GM21528 (cell line): ENCODE data around the gene ALPK3.
"Not testable (repeated sequence)": the region's sequence is repeated elsewhere in the genome, so short reads cannot be mapped to it uniquely, and the experiment has no call there.

Experiments used
- ATAC-seq: cut with Tn5 transposase; IDR thresholded peaks from one replicate; pipeline ENCODE4 v1.9.1; 2021; ENCODE audit warnings: mild to moderate bottlenecking, moderate library complexity; ENCODE audit not compliant: unreplicated experiment, low FRiP score

Gene ALPK3

GRCh38 chr15:84868037-84868880 is 51.1 kb downstream of the ALPK3 start:
- no peak for ATAC-seq

GRCh38 chr15:84869510-84869909 is 52.4 kb downstream of the ALPK3 start:
- ATAC-seq, result no peak

GRCh38 chr15:84871428-84871985 is 54.4 kb downstream of the ALPK3 start:
- no peak for ATAC-seq

- no peak for ATAC-seq
Observed at GRCh38 chr15:84872009-84872910, 55.1 kb downstream of the ALPK3 start.

- ATAC-seq, result no peak
Observed at GRCh38 chr15:84873997-84874396, 56.8 kb downstream of the ALPK3 start.

DNA sequence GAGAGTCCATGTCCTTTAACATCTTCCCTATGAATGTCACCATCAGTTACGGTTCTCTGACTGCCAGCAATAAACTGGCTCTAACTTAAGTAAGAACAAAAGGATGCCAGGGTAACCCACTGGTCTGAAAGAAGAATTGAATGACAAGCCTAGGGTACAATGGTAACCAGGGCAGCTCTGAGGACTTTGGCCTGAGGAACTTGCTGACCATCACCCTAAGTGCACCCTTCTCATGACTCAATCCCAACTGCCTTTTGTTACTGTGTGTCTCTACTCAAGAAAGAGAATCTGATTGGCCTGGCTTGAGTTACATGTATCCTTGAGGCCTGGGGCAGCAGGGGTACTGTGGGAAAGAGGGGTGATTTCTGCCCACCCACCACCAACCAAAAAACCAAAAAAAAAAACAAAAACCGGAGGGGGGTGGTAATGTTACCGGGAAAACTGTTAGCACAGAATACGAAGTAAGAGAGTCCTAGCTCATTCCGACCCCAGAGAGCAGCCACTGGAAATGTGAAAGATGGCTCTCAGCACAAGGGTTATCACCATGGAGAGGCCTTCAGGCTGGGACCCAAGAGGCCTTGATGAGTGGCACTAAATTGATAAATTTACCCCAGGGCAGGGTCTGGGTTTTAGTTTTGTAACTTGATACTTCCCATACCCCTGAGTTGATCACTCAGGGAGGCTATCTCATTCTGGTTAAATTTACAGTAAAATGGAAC is 58.0 kb downstream of the ALPK3 start:
- ATAC-seq, result no peak

DNA sequence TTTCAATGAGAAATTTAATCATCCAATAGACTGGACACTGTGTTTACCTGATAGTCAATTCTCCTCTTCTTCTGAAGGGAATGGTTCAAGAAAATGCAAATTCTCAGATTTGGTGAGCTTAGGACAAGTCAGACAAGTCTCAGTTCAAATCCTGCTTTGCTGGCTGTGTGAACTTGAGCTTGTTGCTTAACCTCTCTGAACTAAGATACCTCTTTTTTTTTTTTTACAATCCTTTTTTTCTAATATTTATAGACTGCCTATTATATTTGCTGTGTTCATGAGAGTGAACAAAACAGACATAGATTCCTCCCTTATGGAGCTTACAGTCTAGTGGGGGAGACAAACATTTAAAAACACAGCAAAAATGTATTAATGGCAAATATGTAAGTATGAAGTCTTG is 59.1 kb downstream of the ALPK3 start:
- no peak for ATAC-seq

- ATAC-seq, result not testable (repeated sequence)
Observed at GRCh38 chr15:84877701-84878100, 60.5 kb downstream of the ALPK3 start.

GRCh38 chr15:84878504-84878903 is 61.3 kb downstream of the ALPK3 start:
- ATAC-seq, result no peak

DNA sequence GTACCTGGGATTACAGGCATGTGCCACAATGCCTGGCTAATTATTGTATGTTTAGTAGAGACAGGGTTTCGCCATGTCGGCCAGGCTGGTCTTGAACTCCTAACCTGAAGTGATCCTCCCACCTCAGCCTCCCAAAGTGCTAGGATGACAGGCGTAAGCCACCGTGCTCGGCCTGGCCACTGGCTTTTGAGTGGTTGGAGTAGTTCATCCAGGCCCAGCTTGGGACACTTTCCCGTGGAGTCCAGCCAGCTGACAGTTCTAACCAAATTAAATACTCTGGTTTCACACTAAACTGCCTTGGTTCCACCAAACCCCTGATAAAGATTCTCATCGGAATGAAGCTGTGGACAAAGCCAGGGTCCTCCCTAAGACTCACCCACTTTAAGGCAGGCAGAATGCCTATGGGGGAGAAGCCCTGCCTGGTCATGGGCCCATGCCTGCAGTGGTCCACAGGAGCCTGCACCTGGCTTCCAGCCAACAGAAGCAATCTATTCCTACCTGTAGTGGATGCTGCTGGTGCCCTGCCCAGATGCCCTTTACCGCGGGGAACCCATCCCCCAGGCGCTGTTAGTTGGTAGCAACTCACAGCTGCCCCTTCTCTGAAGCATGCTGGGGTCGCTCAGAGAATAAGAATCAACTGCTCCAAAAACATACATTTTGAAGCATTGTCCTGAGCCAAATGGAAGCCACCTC is 62.1 kb downstream of the ALPK3 start:
- no peak for ATAC-seq

- ATAC-seq, result no peak
Observed at GRCh38 chr15:84880007-84880406, 62.9 kb downstream of the ALPK3 start.

GRCh38 chr15:84880822-84881519 is 63.8 kb downstream of the ALPK3 start:
- no peak for ATAC-seq

DNA sequence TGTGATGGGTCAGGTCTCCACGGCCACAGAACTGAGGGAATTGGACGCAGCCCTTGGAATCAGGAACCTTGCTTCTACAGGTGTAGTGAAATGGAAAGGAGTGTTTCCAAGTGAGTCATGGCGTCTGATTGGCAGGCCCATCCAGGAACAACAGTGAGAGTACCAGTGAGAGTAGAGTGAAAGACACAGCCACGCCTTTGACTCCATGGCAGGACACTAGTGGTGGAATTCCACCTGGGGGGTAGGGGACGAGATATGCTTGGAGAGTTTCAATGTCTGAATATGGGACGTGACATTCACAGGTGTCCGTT is 64.3 kb downstream of the ALPK3 start:
- ATAC-seq, result no peak

DNA sequence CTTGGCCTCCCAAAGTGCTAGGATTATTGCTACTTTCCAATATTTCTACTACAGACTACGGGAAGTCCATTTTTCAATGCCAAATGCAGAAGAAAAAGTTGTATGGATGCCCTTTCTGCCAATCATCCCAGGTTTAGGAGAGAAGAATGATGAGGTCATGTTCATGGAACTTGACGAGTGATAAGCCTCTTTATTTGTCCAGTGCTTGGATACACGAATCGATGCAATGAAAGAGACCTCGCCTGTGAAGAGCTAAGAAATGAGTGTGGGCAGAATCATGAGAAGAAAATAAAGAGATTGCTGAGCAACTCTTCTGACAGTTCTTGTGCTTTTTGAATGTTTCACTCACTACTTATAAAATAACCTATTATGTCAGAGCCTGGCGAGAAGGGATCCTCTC is 66.3 kb downstream of the ALPK3 start:
- ATAC-seq, result no peak

DNA sequence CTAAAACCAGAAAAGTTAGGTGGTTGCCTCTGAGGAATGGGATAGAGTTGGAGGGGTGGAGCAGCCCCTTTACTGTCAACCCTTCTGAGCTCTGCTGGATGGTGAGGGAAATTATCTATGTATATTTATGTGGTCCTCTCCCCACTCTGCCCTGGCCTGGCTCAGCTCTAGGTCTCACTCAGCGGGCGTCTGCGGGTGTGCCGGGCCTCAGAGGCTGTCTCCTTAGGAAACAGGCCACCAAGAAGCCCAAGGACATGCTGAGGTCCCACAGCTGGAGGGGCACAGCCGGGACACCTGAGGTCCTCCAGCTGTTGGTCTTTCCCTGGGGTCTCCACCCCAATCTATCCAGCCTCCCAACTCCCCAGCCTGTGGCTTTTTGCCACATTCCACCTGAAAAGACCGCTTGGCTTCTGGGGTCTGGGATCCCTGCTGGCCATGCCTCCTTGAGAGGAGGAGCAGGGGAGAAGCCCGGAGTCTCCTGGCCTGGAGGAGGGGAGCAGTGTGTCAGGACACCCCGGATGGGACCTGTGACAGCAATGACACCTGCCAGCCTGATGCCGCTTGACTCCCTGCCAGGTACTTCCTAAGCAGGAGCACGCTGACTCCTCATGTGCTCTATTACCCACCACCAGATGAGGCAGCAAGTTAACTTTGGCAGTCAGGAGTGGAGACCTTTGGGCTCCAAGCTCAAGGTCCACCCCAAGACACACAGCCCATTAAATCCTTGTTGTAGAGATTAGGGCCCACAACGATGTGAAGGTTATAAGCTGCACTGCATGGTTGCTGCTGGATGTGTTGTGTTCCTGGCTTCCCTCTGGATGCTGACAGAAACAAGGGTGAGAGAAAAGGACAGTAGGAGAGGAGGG is 67.0 kb downstream of the ALPK3 start, which contains the start of gene SLC28A1:
SLC28A1 (plus strand) TSS at position 747 of the 866 bp plus-strand sequence. CDS start 3,099 bp downstream, outside the sequence.
- ATAC-seq, result no peak

DNA sequence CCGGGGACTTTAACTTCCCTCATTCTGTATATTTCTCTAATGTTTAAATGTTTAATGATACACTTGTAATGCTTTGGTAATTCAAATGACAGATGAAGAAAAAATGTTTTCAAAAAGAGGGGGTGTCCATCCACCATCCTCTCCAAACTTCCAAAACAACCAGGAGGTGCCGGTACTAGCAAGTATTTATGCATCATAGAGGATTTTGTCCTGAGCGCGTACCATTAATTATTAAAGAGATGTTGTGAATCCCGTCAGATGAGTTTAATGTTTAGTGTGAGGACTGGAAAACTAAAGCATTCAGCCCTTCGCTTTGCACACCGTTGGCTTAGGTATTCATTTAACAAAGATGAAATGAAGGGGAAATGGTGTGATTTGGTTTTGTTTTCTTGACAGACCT is 68.6 kb downstream of the ALPK3 start:
- no peak for ATAC-seq

GRCh38 chr15:84886211-84886983 is 69.2 kb downstream of the ALPK3 start:
- no peak for ATAC-seq

GRCh38 chr15:84886984-84887299 is 69.8 kb downstream of the ALPK3 start:
- no peak for ATAC-seq
